Tibial nerve (tissue), 4 donors: ENCODE measurements around the gene GPI. TPM values are rescaled to one million over a fixed set of nuclear protein-coding genes. Genes with fewer than 3 reads are reported as not detected.

ENCODE experiments used
- DNase-seq, 2 donors: peaks; one replicate each; pipeline ENCODE4 v3.0.0-alpha.2; 2019; ENCODE audit warnings: low spot score in 2 of 2
- H3K27ac ChIP-seq, 4 donors: fragments of 200-600 bp; sonication (generic) in 3 of 4; one replicate each; pipeline ENCODE4 v1.5.1; 2017 to 2019; ENCODE audit warnings: mild to moderate bottlenecking in 1 of 4
- H3K27me3 ChIP-seq, 2 donors: fragments of 200-600 bp; sonication (generic) in 1 of 2; one replicate each; pipeline versions ENCODE4 v1.5.1 to v1.6.0; 2017 to 2019
- H3K36me3 ChIP-seq, 3 donors: fragments of 200-600 bp; sonication (generic); one replicate each; pipeline ENCODE4 v1.5.1; 2018 to 2019
- H3K4me1 ChIP-seq, 4 donors: fragments of 200-600 bp; sonication (generic) in 3 of 4; one replicate each; pipeline ENCODE4 v1.5.1; 2017 to 2019
- H3K4me3 ChIP-seq, 4 donors: fragments of 200-600 bp; sonication (generic) in 3 of 4; one replicate each; pipeline ENCODE4 v1.5.1; 2017 to 2019; ENCODE audit warnings: mild to moderate bottlenecking in 1 of 4, moderate library complexity in 1 of 4
- H3K9me3 ChIP-seq, 4 donors: fragments of 200-600 bp; sonication (generic) in 3 of 4; one replicate each; pipeline ENCODE4 v1.5.1; 2017 to 2019
- EP300 ChIP-seq, 2 donors: sonication (generic); formaldehyde crosslinking; IDR thresholded peaks; one replicate each; pipeline ENCODE4 v1.6.1; 2017; ENCODE audit warnings: antibody characterized with exemption in 2 of 2, mild to moderate bottlenecking in 1 of 2
- POLR2A ChIP-seq, 2 donors: fragments of 450-650 bp; IDR thresholded peaks; one replicate each; pipeline ENCODE4 v1.6.1; 2017; ENCODE audit warnings: antibody characterized with exemption in 2 of 2, mild to moderate bottlenecking in 2 of 2, moderate library complexity in 2 of 2
- WGBS, 2 donors: methylation state at CpG; one replicate each; pipeline ENCODE4 v1.1.5; 2018; 5-methylcytosine and 5-hydroxymethylcytosine counted together
- total RNA-seq, 4 donors: library from RNA; depleted of rRNA; stranded (reverse); fragments of >200 nt; gene quantifications; one replicate each; pipeline ENCODE4 v1.1.0, GENCODE V29; 2016
- TF ChIP-seq, protein P1 (sequence below), 5 experiments: fragments of 200-600 bp in 3 of 5; fragments of 450-650 bp in 2 of 5; sonication (generic) in 3 of 5; IDR thresholded peaks; one replicate each; pipeline ENCODE4 v1.5.1; 2016 to 2019; ENCODE audit warnings: antibody characterized with exemption in 5 of 5, mild to moderate bottlenecking in 3 of 5, moderate library complexity in 2 of 5

Gene GPI
- total RNA-seq, 4 donors from 2014 or later, result 156 to 233 (median 177) TPM

DNA sequence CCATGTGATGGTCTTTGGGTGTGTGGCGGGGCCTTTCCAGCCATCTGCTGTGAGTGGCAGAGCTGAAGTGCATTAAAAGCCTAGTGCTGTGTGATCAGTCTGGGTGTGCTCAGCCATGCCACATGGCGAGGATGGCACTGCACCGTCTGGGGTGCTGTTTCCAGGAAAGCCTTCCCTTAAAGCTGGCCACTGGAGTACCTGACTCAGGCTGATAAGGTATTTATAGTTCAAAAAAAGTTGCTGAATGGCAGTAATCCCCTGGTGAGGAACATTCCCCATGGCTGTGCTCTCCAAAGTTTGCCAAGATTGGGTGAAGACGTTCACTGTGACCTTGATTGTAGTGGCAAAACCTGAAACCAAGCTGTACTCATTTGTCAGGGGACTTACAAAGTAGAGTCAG lies 6.0 kb downstream of the GPI start:
- no peak overlapping the region for H3K27ac ChIP-seq
- 92 to 94% methylated on average over 4 of the region's 4 CpGs for WGBS, 2 donors
- H3K4me3 ChIP-seq, result no peak overlapping the region
- TF ChIP-seq POLR2A (IDR thresholded peaks at IDR 0.05) (no peak), EP300 (IDR thresholded peaks at IDR 0.05) (no peak)
- TF ChIP-seq, protein P1, sequence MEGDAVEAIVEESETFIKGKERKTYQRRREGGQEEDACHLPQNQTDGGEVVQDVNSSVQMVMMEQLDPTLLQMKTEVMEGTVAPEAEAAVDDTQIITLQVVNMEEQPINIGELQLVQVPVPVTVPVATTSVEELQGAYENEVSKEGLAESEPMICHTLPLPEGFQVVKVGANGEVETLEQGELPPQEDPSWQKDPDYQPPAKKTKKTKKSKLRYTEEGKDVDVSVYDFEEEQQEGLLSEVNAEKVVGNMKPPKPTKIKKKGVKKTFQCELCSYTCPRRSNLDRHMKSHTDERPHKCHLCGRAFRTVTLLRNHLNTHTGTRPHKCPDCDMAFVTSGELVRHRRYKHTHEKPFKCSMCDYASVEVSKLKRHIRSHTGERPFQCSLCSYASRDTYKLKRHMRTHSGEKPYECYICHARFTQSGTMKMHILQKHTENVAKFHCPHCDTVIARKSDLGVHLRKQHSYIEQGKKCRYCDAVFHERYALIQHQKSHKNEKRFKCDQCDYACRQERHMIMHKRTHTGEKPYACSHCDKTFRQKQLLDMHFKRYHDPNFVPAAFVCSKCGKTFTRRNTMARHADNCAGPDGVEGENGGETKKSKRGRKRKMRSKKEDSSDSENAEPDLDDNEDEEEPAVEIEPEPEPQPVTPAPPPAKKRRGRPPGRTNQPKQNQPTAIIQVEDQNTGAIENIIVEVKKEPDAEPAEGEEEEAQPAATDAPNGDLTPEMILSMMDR (IDR thresholded peaks at IDR 0.05), result no peak
- H3K36me3 ChIP-seq, result peaks cover 0 to 90% (median 10%) of the 10 kb centered on the region in 3 donors
- no peak for DNase-seq
- peaks cover 3 to 24% (median 11%) of the 10 kb centered on the region in 4 donors for H3K4me1 ChIP-seq
- no peaks in the 10 kb centered on the region for H3K9me3 ChIP-seq
- no peaks in the 10 kb centered on the region for H3K27me3 ChIP-seq

DNA sequence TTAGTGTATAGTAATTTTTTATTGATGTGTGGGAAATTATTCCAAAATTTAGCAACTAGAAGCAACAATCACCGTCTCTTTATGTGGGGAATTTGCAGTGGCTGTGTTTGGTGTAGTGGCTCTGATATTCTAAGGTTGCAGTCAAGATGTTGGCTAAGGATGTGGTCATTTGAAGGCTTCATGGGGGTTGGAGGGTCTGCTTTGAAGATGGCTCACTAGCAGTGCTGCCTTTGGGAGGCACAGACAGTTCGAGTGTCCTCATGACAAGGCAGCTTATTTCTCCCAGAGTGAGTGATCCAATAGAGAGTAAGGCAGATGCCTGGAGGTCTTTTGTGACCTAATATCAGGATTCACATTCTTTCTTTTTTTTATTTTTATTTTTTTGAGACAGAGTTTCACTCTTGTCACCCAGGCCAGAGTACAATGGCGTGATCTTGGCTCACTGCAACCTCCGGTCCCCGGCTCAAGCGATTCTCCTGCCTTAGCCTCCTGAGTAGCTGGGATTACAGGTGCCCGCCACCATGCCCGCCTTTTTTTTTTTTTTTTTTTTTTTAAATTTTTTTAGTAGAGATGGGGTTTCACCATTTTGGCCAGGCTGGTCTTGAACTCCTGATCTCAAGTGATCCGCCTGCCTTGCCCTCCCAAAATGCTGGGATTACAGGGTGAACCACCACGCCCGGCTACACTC lies 8.7 kb downstream of the GPI start:
- WGBS, 2 donors, result 94% methylated on average over 11 of the region's 11 CpGs
- TF ChIP-seq, protein P1 (IDR thresholded peaks at IDR 0.05), result no peak
- TF ChIP-seq EP300 (IDR thresholded peaks at IDR 0.05), result no peak
- TF ChIP-seq POLR2A (IDR thresholded peaks at IDR 0.05), result no peak
- no peaks in the 10 kb centered on the region for H3K9me3 ChIP-seq
- no peak for DNase-seq
- no peak overlapping the region for H3K4me3 ChIP-seq
- no peak overlapping the region for H3K27ac ChIP-seq
- peaks cover 3 to 98% (median 10%) of the 10 kb centered on the region in 3 donors for H3K36me3 ChIP-seq
- no peaks in the 10 kb centered on the region for H3K4me1 ChIP-seq
- H3K27me3 ChIP-seq, result no peaks in the 10 kb centered on the region

DNA sequence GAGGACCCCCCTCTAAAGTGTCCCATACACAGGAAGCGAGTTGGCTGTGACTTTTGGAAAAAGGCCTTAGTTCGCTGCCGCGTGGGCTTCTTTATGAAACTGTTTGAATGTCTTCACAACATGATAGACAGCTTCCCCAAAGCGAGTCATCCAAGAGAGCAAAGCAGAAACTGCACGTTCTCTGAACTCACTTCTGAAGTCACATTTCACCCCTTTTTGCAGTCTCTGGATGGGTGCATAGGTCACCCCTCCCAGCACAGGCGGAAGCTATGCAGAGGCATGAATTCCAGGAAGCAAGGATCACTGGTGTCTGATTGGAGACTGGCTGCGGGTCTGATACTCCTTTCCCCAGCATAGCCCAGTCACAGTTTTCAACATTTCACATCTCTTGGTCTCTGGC lies 10.6 kb downstream of the GPI start:
- DNase-seq, result no peak
- Histone ChIP-seq H3K36me3 (peaks cover 4 to 98% (median 16%) of the 10 kb centered on the region in 3 donors), H3K4me1 (no peaks in the 10 kb centered on the region), H3K27ac (no peak overlapping the region), H3K27me3 (no peaks in the 10 kb centered on the region), H3K9me3 (no peaks in the 10 kb centered on the region), H3K4me3 (no peak overlapping the region)
- TF ChIP-seq, protein P1 (IDR thresholded peaks at IDR 0.05), result no peak
- no peak for TF ChIP-seq POLR2A (IDR thresholded peaks at IDR 0.05)
- TF ChIP-seq EP300 (IDR thresholded peaks at IDR 0.05), result no peak
- WGBS, 2 donors, result 81 to 92% methylated on average over 8 of the region's 8 CpGs

DNA sequence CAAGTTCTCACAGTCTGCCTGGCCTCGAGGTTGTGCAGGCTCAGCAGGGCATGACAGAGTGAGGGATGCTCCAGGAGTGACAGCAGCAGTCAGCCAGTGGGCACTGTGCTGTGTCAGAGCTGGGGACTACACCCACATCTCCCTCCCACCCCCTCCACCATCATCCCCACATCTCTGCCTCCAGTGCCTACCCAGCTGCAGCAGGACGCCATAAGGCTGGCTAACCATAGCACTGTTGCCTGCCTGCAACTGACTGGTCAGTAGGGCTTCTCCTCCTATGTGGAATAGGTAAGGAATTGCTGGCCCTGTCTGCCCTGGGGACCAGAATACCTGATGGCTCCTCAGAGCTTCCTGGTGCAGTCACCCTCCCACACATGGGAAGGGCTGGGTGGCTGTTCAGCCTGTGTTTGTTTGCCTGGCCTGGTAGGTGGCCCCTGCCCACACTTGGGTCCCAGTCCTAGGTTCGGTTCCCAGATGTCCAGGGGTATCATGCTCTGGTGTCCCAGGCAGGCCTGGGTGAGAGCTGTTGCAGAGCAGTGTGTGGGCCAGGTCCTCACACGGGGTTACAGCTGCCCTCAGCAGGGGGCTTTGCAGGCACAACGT lies 15.7 kb downstream of the GPI start:
- 83 to 100% methylated on average over 2 to 5 of the region's 5 CpGs for WGBS, 2 donors
- peaks cover 7 to 98% (median 37%) of the 10 kb centered on the region in 3 donors for H3K36me3 ChIP-seq

More for the DNA sequence above, 15.7 kb downstream of the GPI start:
- H3K27me3 ChIP-seq, result no peaks in the 10 kb centered on the region
- no peaks in the 10 kb centered on the region for H3K9me3 ChIP-seq
- H3K27ac ChIP-seq, result no peak overlapping the region
- H3K4me1 ChIP-seq, result no peaks in the 10 kb centered on the region
- no peak for DNase-seq
- no peak overlapping the region for H3K4me3 ChIP-seq
- TF ChIP-seq POLR2A (IDR thresholded peaks at IDR 0.05) (no peak), EP300 (IDR thresholded peaks at IDR 0.05) (no peak)
- TF ChIP-seq, protein P1 (IDR thresholded peaks at IDR 0.05), result no peak
